Transverse colon (tissue), 4 donors: ENCODE measurements around the gene NUP133. TPM values are rescaled to one million over a fixed set of nuclear protein-coding genes. Genes with fewer than 3 reads are reported as not detected.

Source experiments
- DNase-seq: peaks from one replicate; pipeline ENCODE4 v3.0.0-alpha.2; 2019
- H3K27ac ChIP-seq, 4 donors: fragments of 200-600 bp; sonication (generic); 2 replicates each; pipeline ENCODE4 v1.5.1; 2016 to 2018; ENCODE audit warnings: inconsistent platforms in 4 of 4
- H3K27me3 ChIP-seq: fragments of 200-600 bp; sonication (generic); 2 replicates; pipeline ENCODE4 v1.5.1; 2017; ENCODE audit warnings: inconsistent platforms
- H3K36me3 ChIP-seq, 4 donors: fragments of 200-600 bp; sonication (generic); 2 replicates each; pipeline ENCODE4 v1.5.1; 2017 to 2019; ENCODE audit warnings: inconsistent platforms in 4 of 4
- H3K4me1 ChIP-seq, 4 donors: fragments of 200-600 bp; sonication (generic); 2 replicates each; pipeline ENCODE4 v1.5.1; 2017 to 2020; ENCODE audit warnings: inconsistent platforms in 4 of 4
- H3K4me3 ChIP-seq, 4 donors: fragments of 200-600 bp; sonication (generic); 1 replicate in 1 of 4; 2 replicates in 3 of 4; pipeline versions ENCODE4 v1.5.1 to v1.6.1; 2017 to 2019; ENCODE audit warnings: inconsistent platforms in 4 of 4
- H3K9me3 ChIP-seq, 2 donors: fragments of 200-600 bp; sonication (generic); 2 replicates each; pipeline ENCODE4 v1.5.1; 2017 to 2019; ENCODE audit warnings: inconsistent platforms in 2 of 2
- CTCF ChIP-seq, 5 experiments: fragments of 200-600 bp in 3 of 5; fragments of 450-650 bp in 2 of 5; sonication (generic) in 3 of 5; IDR thresholded peaks; 1 replicate in 2 of 5; 2 replicates in 3 of 5; pipeline ENCODE4 v1.5.1; 2016 to 2017; ENCODE audit warnings: antibody characterized with exemption in 5 of 5, inconsistent platforms in 3 of 5, mild to moderate bottlenecking in 2 of 5, moderate library complexity in 1 of 5
- EP300 ChIP-seq: sonication (generic); formaldehyde crosslinking; IDR thresholded peaks from one replicate; pipeline ENCODE4 v1.6.1; 2017; ENCODE audit warnings: antibody characterized with exemption, low read depth
- POLR2A ChIP-seq: fragments of 450-650 bp; IDR thresholded peaks from one replicate; pipeline ENCODE4 v1.6.1; 2016; ENCODE audit warnings: antibody characterized with exemption, mild to moderate bottlenecking, moderate library complexity
- POLR2AphosphoS5 ChIP-seq, 3 donors: sonication (generic); formaldehyde crosslinking; IDR thresholded peaks; one replicate each; pipeline ENCODE4 v1.6.1; 2016; ENCODE audit warnings: antibody characterized with exemption in 3 of 3
- WGBS, 2 donors: methylation state at CpG; one replicate each; pipeline ENCODE4 v1.1.5; 2018; ENCODE audit warnings: low coverage in 1 of 2; 5-methylcytosine and 5-hydroxymethylcytosine counted together
- in situ Hi-C, 4 donors: fragments of 200-750 bp; cut with MboI; loops; one replicate each; pipeline versions ENCODE4 v1.15.0 to v1.15.1; 2017; ENCODE audit warnings: low sequenced_read_pairs in 3 of 4, low pct_ligation_motif_present in 1 of 4, low pct_unique_long_range_greater_than_20kb in 1 of 4
- intact Hi-C: fragments of 100-400 bp; cut with DNase I; formaldehyde crosslinking; loops from one replicate; pipeline ENCODE4 v1.15.1; 2023; ENCODE audit warnings: low total_unique reads
- total RNA-seq, 4 donors: library from RNA; depleted of rRNA; stranded (reverse); fragments of >200 nt; gene quantifications; one replicate each; pipeline ENCODE4 v1.1.0, GENCODE V29; 2016

The NUP133 gene
- total RNA-seq, 4 donors from 2014 or later: 14.6 to 118 (median 22.9) TPM

- intact Hi-C loops: loop anchor here (10.0 kb wide), 1 partner anchor 786 kb away; no protein-coding TSS in a partner anchor
- no peaks in the 10 kb centered on the region for H3K9me3 ChIP-seq
- H3K27me3 ChIP-seq: no peaks in the 10 kb centered on the region
- no peaks in the 10 kb centered on the region for H3K4me1 ChIP-seq
- H3K4me3 ChIP-seq: no peak overlapping the region
- no peak for DNase-seq
- TF ChIP-seq POLR2AphosphoS5 (IDR thresholded peaks at IDR 0.05): no peak
- TF ChIP-seq POLR2A: no peak
- no peak for TF ChIP-seq CTCF (IDR thresholded peaks at IDR 0.05)
- TF ChIP-seq EP300: no peak
- H3K27ac ChIP-seq: no peak overlapping the region
- 90 to 94% methylated on average over 7 to 8 of the region's 8 CpGs for WGBS, 2 donors
- peaks cover 0 to 55% (median 12%) of the 10 kb centered on the region in 4 donors for H3K36me3 ChIP-seq
- in situ Hi-C loops: loop anchor here in 1 of 4 donors (10.0 kb wide), 1 partner anchor 216 kb away; no protein-coding TSS in a partner anchor
These were observed 37.6 kb downstream of the NUP133 start for GRCh38 chr1:229470406-229471043.

- 93 to 94% methylated on average over 1 of the region's 1 CpG for WGBS, 2 donors
- H3K27me3 ChIP-seq: no peaks in the 10 kb centered on the region
- H3K4me1 ChIP-seq: no peaks in the 10 kb centered on the region
- peaks cover 0 to 65% (median 17%) of the 10 kb centered on the region in 4 donors for H3K36me3 ChIP-seq
- no peak overlapping the region for H3K4me3 ChIP-seq
- TF ChIP-seq EP300: no peak
- TF ChIP-seq POLR2A: no peak
- no peak for TF ChIP-seq POLR2AphosphoS5 (IDR thresholded peaks at IDR 0.05)
- no peak for TF ChIP-seq CTCF (IDR thresholded peaks at IDR 0.05)
- no peaks in the 10 kb centered on the region for H3K9me3 ChIP-seq
- no peak overlapping the region for H3K27ac ChIP-seq
- DNase-seq: no peak
- in situ Hi-C loops (no loop called here), intact Hi-C loops (no loop called here)
These were observed 41.3 kb downstream of the NUP133 start for GRCh38 chr1:229466887-229467286.

GRCh38 chr1:229464672-229465071 is 43.5 kb downstream of the NUP133 start:
- no peaks in the 10 kb centered on the region for H3K9me3 ChIP-seq
- in situ Hi-C loops (no loop called here), intact Hi-C loops (no loop called here)
- no peaks in the 10 kb centered on the region for H3K4me1 ChIP-seq
- WGBS, 2 donors: 94 to 99% methylated on average over 8 of the region's 8 CpGs
- H3K27me3 ChIP-seq: no peaks in the 10 kb centered on the region
- no peak for DNase-seq
- no peak overlapping the region for H3K4me3 ChIP-seq
- H3K27ac ChIP-seq: no peak overlapping the region
- H3K36me3 ChIP-seq: peaks cover 0 to 64% (median 16%) of the 10 kb centered on the region in 4 donors
- TF ChIP-seq POLR2A (no peak), EP300 (no peak), CTCF (IDR thresholded peaks at IDR 0.05) (no peak), POLR2AphosphoS5 (IDR thresholded peaks at IDR 0.05) (no peak)

GRCh38 chr1:229461032-229461668 is 47.0 kb downstream of the NUP133 start:
- DNase-seq: no peak
- in situ Hi-C loops: no loop called here
- Histone ChIP-seq H3K4me3 (no peak overlapping the region), H3K27me3 (no peaks in the 10 kb centered on the region), H3K9me3 (no peaks in the 10 kb centered on the region), H3K4me1 (no peaks in the 10 kb centered on the region), H3K27ac (no peak overlapping the region), H3K36me3 (peaks cover 0 to 68% (median 26%) of the 10 kb centered on the region in 4 donors)
- WGBS, 2 donors: 91 to 93% methylated on average over 2 to 7 of the region's 7 CpGs
- intact Hi-C loops: no loop called here
- TF ChIP-seq POLR2AphosphoS5 (IDR thresholded peaks at IDR 0.05) (no peak), POLR2A (no peak), EP300 (no peak), CTCF (IDR thresholded peaks at IDR 0.05) (no peak)
